ENCODE data around the gene ZDHHC4. TPM values are rescaled to one million over a fixed set of nuclear protein-coding genes. Genes with fewer than 3 reads are reported as not detected.

The ZDHHC4 gene
- total and polyA plus RNA-seq, 2 experiments from 2014 or later = 55.4 to 72.6 TPM

GRCh38 chr7:6588566-6588965 is 11.3 kb downstream of the ZDHHC4 start:
- in situ Hi-C loops (cut with MboI) = loop anchor here (25.0 kb wide), 1 partner anchor 349 kb away; no protein-coding TSS in a partner anchor
- H4K20me1 ChIP-seq (ENCODE audit: insufficient read depth) = no peaks in the 10 kb centered on the region

GRCh38 chr7:6589151-6589828 is 12.0 kb downstream of the ZDHHC4 start:
- Histone ChIP-seq H3K4me3 (peak overlapping the region; percentile 84), H2AFZ (peak overlapping the region; percentile 64; the same call in 1 of the 2 replicates), H3K9ac (no peak overlapping the region), H3K4me2 (ENCODE audit: unreplicated experiment) (peak overlapping the region; percentile 74), H3K27me3 (replicated peaks; ENCODE audit: insufficient read depth) (no peaks in the 10 kb centered on the region), H3F3A (ENCODE audit: insufficient read depth) (peaks cover 6% of the 10 kb centered on the region), H3K36me3 (ENCODE audit: low read depth) (0 out of 2 replicates have a peak, but pooled peaks cover 8% of the 10 kb centered on the region), H3K9me2 (ENCODE audit: insufficient read depth) (no peaks in the 10 kb centered on the region), H3K4me1 (ENCODE audit: insufficient read depth) (peaks cover 7% of the 10 kb centered on the region; the same call in 1 of the 2 replicates), H4K20me1 (ENCODE audit: insufficient read depth) (no peaks in the 10 kb centered on the region), H3K27ac (no peak overlapping the region), H3K9me3 (ENCODE audit: low read depth) (no peaks in the 10 kb centered on the region), H3K79me2 (ENCODE audit: insufficient read depth) (peaks cover 23% of the 10 kb centered on the region)
- no peak for TF ChIP-seq EZH2 (IDR thresholded peaks at IDR 0.05; ENCODE audit: insufficient read depth, poor library complexity, severe bottlenecking)
- no peak for TF ChIP-seq EZH2phosphoT487 (IDR thresholded peaks at IDR 0.05; ENCODE audit: insufficient read depth, low read depth)
- 48 to 52% methylated on average over 19 to 21 of the region's 22 CpGs for WGBS, 2 experiments (ENCODE audit: low coverage in 1 of 2, low lambda C conversion rate in 2 of 2, missing lambda C conversion rate in 2 of 2)
- no peak for DNase-seq
- in situ Hi-C loops (cut with MboI) = loop anchor here (25.0 kb wide), 1 partner anchor 348 kb away; no protein-coding TSS in a partner anchor

More at GRCh38 chr7:6588566-6588965, 11.3 kb downstream of the ZDHHC4 start:
- Histone ChIP-seq H3K4me3 (no peak overlapping the region), H3K9ac (no peak overlapping the region), H3K36me3 (ENCODE audit: low read depth) (0 out of 2 replicates have a peak, but pooled peaks cover 8% of the 10 kb centered on the region), H3F3A (ENCODE audit: insufficient read depth) (peaks cover 6% of the 10 kb centered on the region), H2AFZ (no peak overlapping the region), H3K27me3 (replicated peaks; ENCODE audit: insufficient read depth) (no peaks in the 10 kb centered on the region), H3K4me2 (ENCODE audit: unreplicated experiment) (no peak overlapping the region), H3K9me3 (ENCODE audit: low read depth) (no peaks in the 10 kb centered on the region), H3K79me2 (ENCODE audit: insufficient read depth) (peaks cover 23% of the 10 kb centered on the region), H3K27ac (no peak overlapping the region), H3K4me1 (ENCODE audit: insufficient read depth) (peaks cover 7% of the 10 kb centered on the region; the same call in 1 of the 2 replicates), H3K9me2 (ENCODE audit: insufficient read depth) (no peaks in the 10 kb centered on the region)
- no peak for DNase-seq
- 79 to 81% methylated on average over 9 of the region's 9 CpGs for WGBS, 2 experiments (ENCODE audit: low coverage in 1 of 2, low lambda C conversion rate in 2 of 2, missing lambda C conversion rate in 2 of 2)
- no peak for TF ChIP-seq EZH2phosphoT487 (IDR thresholded peaks at IDR 0.05; ENCODE audit: insufficient read depth, low read depth)
- TF ChIP-seq EZH2 (IDR thresholded peaks at IDR 0.05; ENCODE audit: insufficient read depth, poor library complexity, severe bottlenecking) = no peak

- TF ChIP-seq EZH2 (IDR thresholded peaks at IDR 0.05; ENCODE audit: insufficient read depth, poor library complexity, severe bottlenecking) (no peak), EZH2phosphoT487 (IDR thresholded peaks at IDR 0.05; ENCODE audit: insufficient read depth, low read depth) (no peak)
- in situ Hi-C loops (cut with MboI) = loop anchor here (5.0 to 25.0 kb wide), 2 partner anchors 52 to 347 kb away; no protein-coding TSS in a partner anchor
- peaks cover 6% of the 10 kb centered on the region for H3F3A ChIP-seq (ENCODE audit: insufficient read depth)
- H3K9me3 ChIP-seq (ENCODE audit: low read depth) = no peaks in the 10 kb centered on the region
- peak; percentile 91 for DNase-seq
- H3K36me3 ChIP-seq (ENCODE audit: low read depth) = peaks cover 8% of the 10 kb centered on the region; the same call in 1 of the 2 replicates
- H3K27ac ChIP-seq = peak within 1 kb of the TSS; percentile 38
- H3K4me3 ChIP-seq = peak within 1 kb of the TSS; percentile 84
- peak within 1 kb of the TSS; percentile 80 for H3K9ac ChIP-seq
- WGBS, 2 experiments (ENCODE audit: low coverage in 1 of 2, low lambda C conversion rate in 2 of 2, missing lambda C conversion rate in 2 of 2) = 0 to 1% methylated on average over 47 to 78 of the region's 107 CpGs
- no peaks in the 10 kb centered on the region for H3K27me3 ChIP-seq (replicated peaks; ENCODE audit: insufficient read depth)
- H3K79me2 ChIP-seq (ENCODE audit: insufficient read depth) = peaks cover 23% of the 10 kb centered on the region
- peak within 1 kb of the TSS; percentile 80 for H2AFZ ChIP-seq
- peak within 1 kb of the TSS; percentile 91 for H3K4me2 ChIP-seq (ENCODE audit: unreplicated experiment)
- H4K20me1 ChIP-seq (ENCODE audit: insufficient read depth) = no peaks in the 10 kb centered on the region
- peaks cover 7% of the 10 kb centered on the region; the same call in 1 of the 2 replicates for H3K4me1 ChIP-seq (ENCODE audit: insufficient read depth)
- H3K9me2 ChIP-seq (ENCODE audit: insufficient read depth) = no peaks in the 10 kb centered on the region
Observed at GRCh38 chr7:6589829-6590644, 12.8 kb downstream of the ZDHHC4 start, which contains the start of gene INTS15. Gene INTS15, plus strand, starts transcription at chr7:6590021. Its CDS starts 263 bp downstream, at chr7:6590284.

GRCh38 chr7:6590645-6591110 is 13.4 kb downstream of the ZDHHC4 start:
- Histone ChIP-seq H3K4me2 (ENCODE audit: unreplicated experiment) (peak overlapping the region; percentile 91), H3K4me3 (peak overlapping the region; percentile 84), H3K4me1 (ENCODE audit: insufficient read depth) (peaks cover 7% of the 10 kb centered on the region; the same call in 1 of the 2 replicates), H3K9ac (peak overlapping the region; percentile 80), H3K9me2 (ENCODE audit: insufficient read depth) (no peaks in the 10 kb centered on the region), H3K36me3 (ENCODE audit: low read depth) (peaks cover 8% of the 10 kb centered on the region; the same call in 1 of the 2 replicates), H4K20me1 (ENCODE audit: insufficient read depth) (no peaks in the 10 kb centered on the region), H3K27me3 (replicated peaks; ENCODE audit: insufficient read depth) (no peaks in the 10 kb centered on the region), H3F3A (ENCODE audit: insufficient read depth) (peaks cover 6% of the 10 kb centered on the region), H3K79me2 (ENCODE audit: insufficient read depth) (peaks cover 23% of the 10 kb centered on the region), H3K27ac (peak overlapping the region; percentile 38), H3K9me3 (ENCODE audit: low read depth) (no peaks in the 10 kb centered on the region), H2AFZ (peak overlapping the region; percentile 80)
- TF ChIP-seq EZH2 (IDR thresholded peaks at IDR 0.05; ENCODE audit: insufficient read depth, poor library complexity, severe bottlenecking) = no peak
- no peak for TF ChIP-seq EZH2phosphoT487 (IDR thresholded peaks at IDR 0.05; ENCODE audit: insufficient read depth, low read depth)
- DNase-seq = no peak
- WGBS, 2 experiments (ENCODE audit: low coverage in 1 of 2, low lambda C conversion rate in 2 of 2, missing lambda C conversion rate in 2 of 2) = 9% methylated on average over 10 of the region's 10 CpGs
- in situ Hi-C loops (cut with MboI) = loop anchor here (5.0 to 25.0 kb wide), 2 partner anchors 52 to 347 kb away; no protein-coding TSS in a partner anchor

Data from GM23248 (cell line).